Ectodermal cell (in vitro differentiated cells): ENCODE data around the gene AAMDC.
"Not testable (repeated sequence)": the region's sequence is repeated elsewhere in the genome, so short reads cannot be mapped to it uniquely, and the experiment has no call there.

Experiments
- H3K27ac ChIP-seq: 2 replicates; pipeline ENCODE4 v1.7.0; 2013; ENCODE audit warnings: mild to moderate bottlenecking, low read depth, low read length; ENCODE audit not compliant: insufficient read depth, poor library complexity, severe bottlenecking
- H3K27me3 ChIP-seq: 2 replicates; pipeline ENCODE4 v1.7.0; 2013; ENCODE audit warnings: mild to moderate bottlenecking, low read length; ENCODE audit not compliant: insufficient read depth, control insufficient read depth, poor library complexity, severe bottlenecking
- H3K36me3 ChIP-seq: one replicate; pipeline ENCODE4 v1.7.0; 2013; ENCODE audit warnings: low read length; ENCODE audit not compliant: control insufficient read depth, insufficient read depth
- H3K4me1 ChIP-seq: one replicate; pipeline ENCODE4 v1.7.0; 2013; ENCODE audit warnings: low read length; ENCODE audit not compliant: control insufficient read depth, insufficient read depth
- H3K4me3 ChIP-seq: 2 replicates; pipeline ENCODE4 v1.7.0; 2013; ENCODE audit warnings: low read depth, low read length, control low read depth; ENCODE audit not compliant: insufficient read depth
- H3K9me3 ChIP-seq: 2 replicates; pipeline ENCODE4 v1.7.0; 2013; ENCODE audit warnings: mild to moderate bottlenecking, low read length, moderate library complexity; ENCODE audit not compliant: control insufficient read depth
- WGBS, 2 experiments: methylation state at CpG; one replicate each; pipeline ENCODE4 v1.1.7; 2013; ENCODE audit warnings: missing lambda C conversion rate in 2 of 2; 5-methylcytosine and 5-hydroxymethylcytosine counted together

The AAMDC gene

GRCh38 chr11:77857906-77858457, 37.0 kb downstream of the AAMDC start:
- not testable (repeated sequence) for H3K4me3 ChIP-seq, H3K4me1 ChIP-seq, H3K27me3 ChIP-seq, H3K9me3 ChIP-seq, H3K27ac ChIP-seq
- peaks cover 26% of the 10 kb centered on the region for H3K36me3 ChIP-seq
- WGBS, 2 experiments, result 83 to 92% methylated on average over 8 to 9 of the region's 10 CpGs

- not testable (repeated sequence) for H3K9me3 ChIP-seq, H3K4me1 ChIP-seq, H3K27ac ChIP-seq, H3K4me3 ChIP-seq, H3K27me3 ChIP-seq, H3K36me3 ChIP-seq
- 95 to 97% methylated on average over 10 of the region's 10 CpGs for WGBS, 2 experiments
Measured at GRCh38 chr11:77861444-77861843, 40.5 kb downstream of the AAMDC start.

GRCh38 chr11:77865805-77866204, 44.9 kb downstream of the AAMDC start:
- Histone ChIP-seq H3K27me3 (no peaks in the 10 kb centered on the region), H3K36me3 (no peaks in the 10 kb centered on the region), H3K4me3 (no peak overlapping the region), H3K9me3 (no peaks in the 10 kb centered on the region), H3K4me1 (no peaks in the 10 kb centered on the region), H3K27ac (no peak overlapping the region)
- WGBS, 2 experiments, result 81 to 100% methylated on average over 1 of the region's 1 CpG

GRCh38 chr11:77866336-77866735, 45.4 kb downstream of the AAMDC start:
- no peaks in the 10 kb centered on the region for H3K4me1 ChIP-seq
- WGBS, 2 experiments, result no CpG with 5 or more reads among the region's 1 CpG
- no peak overlapping the region for H3K4me3 ChIP-seq
- no peaks in the 10 kb centered on the region for H3K27me3 ChIP-seq
- no peaks in the 10 kb centered on the region for H3K9me3 ChIP-seq
- H3K27ac ChIP-seq, result no peak overlapping the region
- H3K36me3 ChIP-seq, result no peaks in the 10 kb centered on the region

- Histone ChIP-seq H3K4me3 (no peak overlapping the region), H3K4me1 (no peaks in the 10 kb centered on the region), H3K36me3 (no peaks in the 10 kb centered on the region), H3K9me3 (no peaks in the 10 kb centered on the region), H3K27me3 (no peaks in the 10 kb centered on the region), H3K27ac (no peak overlapping the region)
- 96 to 99% methylated on average over 4 of the region's 4 CpGs for WGBS, 2 experiments
Measured at GRCh38 chr11:77868744-77869143, 47.8 kb downstream of the AAMDC start.

GRCh38 chr11:77871855-77872254, 50.9 kb downstream of the AAMDC start:
- 95 to 96% methylated on average over 3 of the region's 3 CpGs for WGBS, 2 experiments
- H3K4me1 ChIP-seq, result no peaks in the 10 kb centered on the region
- H3K27ac ChIP-seq, result no peak overlapping the region
- H3K27me3 ChIP-seq, result no peaks in the 10 kb centered on the region
- H3K9me3 ChIP-seq, result no peaks in the 10 kb centered on the region
- no peaks in the 10 kb centered on the region for H3K36me3 ChIP-seq
- no peak overlapping the region for H3K4me3 ChIP-seq

- Histone ChIP-seq H3K4me3 (no peak overlapping the region), H3K27me3 (no peaks in the 10 kb centered on the region), H3K27ac (no peak overlapping the region), H3K36me3 (no peaks in the 10 kb centered on the region), H3K4me1 (no peaks in the 10 kb centered on the region), H3K9me3 (no peaks in the 10 kb centered on the region)
- no CpG with 5 or more reads among the region's 1 CpG for WGBS, 2 experiments
Measured at GRCh38 chr11:77873345-77873744, 52.4 kb downstream of the AAMDC start.

- Histone ChIP-seq H3K27me3 (no peaks in the 10 kb centered on the region), H3K36me3 (peaks cover 3% of the 10 kb centered on the region), H3K4me1 (no peaks in the 10 kb centered on the region), H3K9me3 (no peaks in the 10 kb centered on the region), H3K4me3 (no peak overlapping the region), H3K27ac (no peak overlapping the region)
- WGBS, 2 experiments, result 96 to 100% methylated on average over 3 of the region's 3 CpGs
Measured at GRCh38 chr11:77874206-77874605, 53.3 kb downstream of the AAMDC start.

- Histone ChIP-seq H3K27ac (no peak overlapping the region), H3K27me3 (no peaks in the 10 kb centered on the region), H3K4me1 (no peaks in the 10 kb centered on the region), H3K4me3 (no peak overlapping the region), H3K36me3 (peaks cover 8% of the 10 kb centered on the region), H3K9me3 (no peaks in the 10 kb centered on the region)
- 62 to 65% methylated on average over 3 of the region's 3 CpGs for WGBS, 2 experiments
Measured at GRCh38 chr11:77876045-77876444, 55.1 kb downstream of the AAMDC start.

- H3K27me3 ChIP-seq, H3K9me3 ChIP-seq, H3K4me1 ChIP-seq, H3K4me3 ChIP-seq, H3K27ac ChIP-seq: not testable (repeated sequence)
- WGBS, 2 experiments, result 92 to 96% methylated on average over 4 of the region's 4 CpGs
- peaks cover 14% of the 10 kb centered on the region for H3K36me3 ChIP-seq
Measured at GRCh38 chr11:77878247-77878646, 57.3 kb downstream of the AAMDC start.

- H3K9me3 ChIP-seq, result no peaks in the 10 kb centered on the region
- no peaks in the 10 kb centered on the region for H3K27me3 ChIP-seq
- H3K4me3 ChIP-seq, result no peak overlapping the region
- H3K27ac ChIP-seq, result no peak overlapping the region
- H3K36me3 ChIP-seq, result peaks cover 14% of the 10 kb centered on the region
- WGBS, 2 experiments, result 93 to 95% methylated on average over 3 of the region's 3 CpGs
- H3K4me1 ChIP-seq, result no peaks in the 10 kb centered on the region
Measured at GRCh38 chr11:77879218-77879617, 58.3 kb downstream of the AAMDC start.
